IMR-90 (cell line): ENCODE results near the gene CCDC170. TPM values are rescaled to one million over a fixed set of nuclear protein-coding genes. Genes with fewer than 3 reads are reported as not detected.

Source experiments
- ATAC-seq: fragments of 200-7000 bp; cut with Tn5 transposase; 2 replicates; pipeline ENCODE4 v1.9.1; 2020; ENCODE audit warnings: low read depth, mild to moderate bottlenecking, moderate library complexity
- BruUV-seq: library from RNA; stranded (reverse); fragments of 400-500 nt; replicated peaks from 2 replicates; lab custom pipeline; 2021; lab: Mats Ljungman, UMichigan
- CTCF ChIA-PET: fragments of 300-600 bp; formaldehyde crosslinking; extraction: SDS; loops from one replicate; lab custom pipeline; 2021; ENCODE audit warnings: antibody characterized with exemption; lab: Yijun Ruan, JAX
- POLR2A ChIA-PET: fragments of 300-600 bp; sonication (Branson Sonifier 250); formaldehyde crosslinking; loops from one replicate; lab custom pipeline; 2022; ENCODE audit warnings: antibody characterized with exemption; ENCODE audit not compliant: unreplicated experiment; lab: Charles Lee
- DNase-seq: peaks from one replicate; pipeline ENCODE4 v3.0.0; 2013
- H2AFZ ChIP-seq: replicated peaks from 2 replicates; pipeline ENCODE3; 2013; ENCODE audit warnings: low read length, mild to moderate bottlenecking; ENCODE audit not compliant: poor library complexity
- H2AK5ac ChIP-seq: 2 replicates; pipeline ENCODE4 v1.6.1; 2013; ENCODE audit warnings: low read depth, low read length, inconsistent platforms
- H2AK9ac ChIP-seq: replicated peaks from 2 replicates; pipeline ENCODE3; 2013; ENCODE audit warnings: mild to moderate bottlenecking, low read depth, low read length, moderate library complexity; ENCODE audit not compliant: poor library complexity
- H2BK120ac ChIP-seq: 2 replicates; pipeline ENCODE4 v1.6.1; 2013; ENCODE audit warnings: low read depth, low read length, inconsistent platforms
- H2BK15ac ChIP-seq: 3 replicates; pipeline ENCODE4 v1.6.1; 2013; ENCODE audit warnings: low read depth, low read length, inconsistent platforms
- H2BK20ac ChIP-seq: 2 replicates; pipeline ENCODE4 v1.6.1; 2013; ENCODE audit warnings: low read depth, mild to moderate bottlenecking, inconsistent platforms, low read length, moderate library complexity
- H2BK5ac ChIP-seq: 2 replicates; pipeline ENCODE4 v1.6.1; 2013; ENCODE audit warnings: mild to moderate bottlenecking, low read depth, low read length, inconsistent platforms; ENCODE audit not compliant: poor library complexity, severe bottlenecking
- H3K14ac ChIP-seq: replicated peaks from 2 replicates; pipeline ENCODE4 v1.6.1; 2013; ENCODE audit warnings: low read depth, low read length, inconsistent platforms
- H3K18ac ChIP-seq: 2 replicates; pipeline ENCODE4 v1.6.1; 2013; ENCODE audit warnings: low read depth, low read length, control low read depth
- H3K23ac ChIP-seq: 2 replicates; pipeline ENCODE4 v1.6.1; 2013; ENCODE audit warnings: low read depth, low read length, inconsistent platforms
- H3K27ac ChIP-seq: 2 replicates; pipeline ENCODE4 v1.5.1; 2013; ENCODE audit warnings: mild to moderate bottlenecking, control low read depth, low read length; ENCODE audit not compliant: insufficient read depth
- H3K27me3 ChIP-seq: 2 replicates; pipeline ENCODE4 v1.6.1; 2013; ENCODE audit warnings: low read length; ENCODE audit not compliant: control insufficient read depth, insufficient read depth
- H3K36me3 ChIP-seq: 2 replicates; pipeline ENCODE4 v1.6.1; 2013; ENCODE audit warnings: low read length, mixed read lengths; ENCODE audit not compliant: control insufficient read depth, insufficient read depth
- H3K4ac ChIP-seq: 2 replicates; pipeline ENCODE4 v1.6.1; 2013; ENCODE audit warnings: low read depth, low read length, inconsistent platforms
- H3K4me1 ChIP-seq: 2 replicates; pipeline ENCODE4 v1.6.1; 2013; ENCODE audit warnings: low read length, mixed read lengths; ENCODE audit not compliant: control insufficient read depth, insufficient read depth
- H3K4me2 ChIP-seq: 2 replicates; pipeline ENCODE4 v1.6.1; 2013; ENCODE audit warnings: low read depth, mild to moderate bottlenecking, control low read depth, low read length, moderate library complexity
- H3K4me3 ChIP-seq: 2 replicates; pipeline ENCODE4 v1.5.1; 2013; ENCODE audit warnings: low read depth, mild to moderate bottlenecking, control low read depth, low read length, moderate library complexity; ENCODE audit not compliant: insufficient read depth
- H3K56ac ChIP-seq: 2 replicates; pipeline ENCODE4 v1.6.1; 2013; ENCODE audit warnings: low read length, inconsistent platforms; ENCODE audit not compliant: insufficient read depth; ENCODE audit errors: extremely low read depth
- H3K79me1 ChIP-seq, 2 experiments: 2 replicates each; pipeline ENCODE4 v1.6.1; 2013; ENCODE audit warnings: low read length in 2 of 2, inconsistent platforms in 1 of 2, low read depth in 1 of 2
- H3K9ac ChIP-seq: 2 replicates; pipeline ENCODE4 v1.6.1; 2013; ENCODE audit warnings: low read depth, low read length, control low read depth
- H3K9me1 ChIP-seq: 2 replicates; pipeline ENCODE4 v1.6.1; 2013; ENCODE audit warnings: low read length, inconsistent platforms; ENCODE audit not compliant: insufficient read depth
- H3K9me3 ChIP-seq: 2 replicates; pipeline ENCODE4 v1.6.1; 2013; ENCODE audit warnings: low read length; ENCODE audit not compliant: control insufficient read depth, insufficient read depth
- H4K20me1 ChIP-seq: 2 replicates; pipeline ENCODE4 v1.6.1; 2013; ENCODE audit warnings: low read length, inconsistent platforms; ENCODE audit not compliant: insufficient read depth
- H4K5ac ChIP-seq: 2 replicates; pipeline ENCODE4 v1.6.1; 2013; ENCODE audit warnings: mild to moderate bottlenecking, low read depth, low read length, control low read depth
- H4K8ac ChIP-seq, 2 experiments: 2 replicates each; pipeline ENCODE4 v1.6.1; 2013; ENCODE audit warnings: low read depth in 2 of 2, low read length in 2 of 2, control low read depth in 1 of 2, inconsistent platforms in 1 of 2
- H4K91ac ChIP-seq: 2 replicates; pipeline ENCODE4 v1.6.1; 2013; ENCODE audit warnings: low read depth, low read length, inconsistent platforms; ENCODE audit not compliant: insufficient read depth
- BHLHE40 ChIP-seq: fragments of 150-350 bp; IDR thresholded peaks from 2 replicates; pipeline ENCODE4 v1.6.1; 2016; ENCODE audit warnings: mild to moderate bottlenecking, low read depth, low read length
- CEBPB ChIP-seq: IDR thresholded peaks from 2 replicates; pipeline ENCODE4 v1.6.1; 2012; ENCODE audit warnings: low read depth, low read length, improper control_type of control experiment
- CHD1 ChIP-seq: IDR thresholded peaks from 2 replicates; pipeline ENCODE4 v1.6.1; 2012; ENCODE audit warnings: low read depth, low read length, improper control_type of control experiment
- CTCF ChIP-seq: conservative IDR thresholded peaks from 2 replicates; pipeline ENCODE4 v1.5.1; 2012; ENCODE audit warnings: mild to moderate bottlenecking, low read depth, low read length, improper control_type of control experiment
- FOS ChIP-seq: fragments of 150-350 bp; IDR thresholded peaks from 2 replicates; pipeline ENCODE4 v1.6.1; 2016; ENCODE audit warnings: low read depth, low read length
- MAFK ChIP-seq: IDR thresholded peaks from 2 replicates; pipeline ENCODE4 v1.6.1; 2012; ENCODE audit warnings: low read depth, low read length, improper control_type of control experiment
- MAZ ChIP-seq: IDR thresholded peaks from 2 replicates; pipeline ENCODE4 v1.6.1; 2012; ENCODE audit warnings: low read depth, mild to moderate bottlenecking, low read length, improper control_type of control experiment, moderate library complexity, borderline replicate concordance
- MXI1 ChIP-seq: IDR thresholded peaks from 2 replicates; pipeline ENCODE4 v1.6.1; 2012; ENCODE audit warnings: low read depth, mild to moderate bottlenecking, low read length, moderate library complexity, borderline replicate concordance
- NFE2L2 ChIP-seq: fragments of 150-350 bp; IDR thresholded peaks from 2 replicates; pipeline ENCODE4 v1.6.1; 2016; ENCODE audit warnings: low read depth, mild to moderate bottlenecking, low read length
- POLR2A ChIP-seq: IDR thresholded peaks from 2 replicates; pipeline ENCODE4 v1.6.1; 2012; ENCODE audit warnings: mild to moderate bottlenecking, low read depth, low read length
- RAD21 ChIP-seq: IDR thresholded peaks from 2 replicates; pipeline ENCODE4 v1.6.1; 2012; ENCODE audit warnings: low read length, improper control_type of control experiment
- RCOR1 ChIP-seq: IDR thresholded peaks from 2 replicates; pipeline ENCODE4 v1.6.1; 2012; ENCODE audit warnings: mild to moderate bottlenecking, low read length, improper control_type of control experiment; ENCODE audit not compliant: insufficient replicate concordance
- RFX5 ChIP-seq: IDR thresholded peaks from 2 replicates; pipeline ENCODE4 v1.8.0; 2012; ENCODE audit warnings: low read depth, mild to moderate bottlenecking, low read length, moderate library complexity
- SMC3 ChIP-seq: fragments of 150-350 bp; IDR thresholded peaks from 2 replicates; pipeline ENCODE4 v1.6.1; 2016; ENCODE audit warnings: low read depth, mild to moderate bottlenecking, antibody characterized with exemption, low read length, moderate library complexity
- USF2 ChIP-seq: fragments of 150-350 bp; IDR thresholded peaks from 2 replicates; pipeline ENCODE4 v1.6.1; 2017; ENCODE audit warnings: mild to moderate bottlenecking, antibody characterized with exemption, low read length, low read depth
- WGBS, 2 experiments: methylation state at CpG; one replicate each; pipeline versions ENCODE4 v1.1.5 to v1.1.7; 2013; ENCODE audit warnings: missing lambda C conversion rate in 2 of 2; ENCODE audit not compliant: insufficient read length in 1 of 2; ENCODE audit errors: extremely low coverage in 2 of 2; 5-methylcytosine and 5-hydroxymethylcytosine counted together
- dilution Hi-C: fragments of 300-500 bp; cut with HindIII; formaldehyde crosslinking; loops from one replicate; pipeline ENCODE4 v1.14.3; 2018; ENCODE audit warnings: low sequenced_read_pairs; ENCODE audit not compliant: unreplicated experiment
- in situ Hi-C: fragments of 300-500 bp; cut with MboI; formaldehyde crosslinking; loops from 3 replicates; pipeline ENCODE4 v1.14.3; 2019; ENCODE audit warnings: low sequenced_read_pairs, inconsistent platforms, mixed read lengths
- intact Hi-C: fragments of 100-400 bp; cut with micrococcal nuclease; formaldehyde crosslinking; loops from 2 replicates; pipeline ENCODE4 v1.10.0; 2022
- polyA plus RNA-seq, 3 experiments: library from polyadenylated mRNA; depleted of rRNA; stranded (reverse); fragments of >200 nt; gene quantifications; 2 replicates each; pipeline ENCODE4 v1.2.3, GENCODE V29; 2012; ENCODE audit warnings: low replicate concordance in 1 of 3
- total RNA-seq: library from RNA; depleted of rRNA; stranded (reverse); fragments of >200 nt; gene quantifications from 2 replicates; pipeline ENCODE4 v1.2.3, GENCODE V29; 2012
- TF ChIP-seq, protein P1 (sequence below): fragments of 150-350 bp; IDR thresholded peaks from 2 replicates; pipeline ENCODE4 v1.6.1; 2016; ENCODE audit warnings: low read depth, mild to moderate bottlenecking, low read length, moderate library complexity, borderline replicate concordance

The CCDC170 gene
- total and polyA plus RNA-seq, 2 of the 4 experiments (the other 2 are of a cell fraction), result 0.12 to 0.54 TPM

- peak overlapping the region; percentile 56 for H2BK120ac ChIP-seq
- no CpG with 5 or more reads among the region's 4 CpGs for WGBS, 2 experiments
- intact Hi-C loops (loop anchor here (10.0 kb wide), 1 partner anchor 678 kb away; no protein-coding TSS in a partner anchor), in situ Hi-C loops (loop anchor here (25.0 kb wide), 1 partner anchor 690 kb away; no protein-coding TSS in a partner anchor), dilution Hi-C loops (no loop called here)
- ChIA-PET POLR2A (no interaction called here), CTCF (no interaction called here)
- peak overlapping the region; percentile 22 for H2AK9ac ChIP-seq
- no peak overlapping the region for H3K4me3 ChIP-seq
- peak overlapping the region; percentile 66 to 69; a peak in 1 of 4 replicates for H4K8ac ChIP-seq
- H3K4me1 ChIP-seq, result peaks cover 4% of the 10 kb centered on the region
- BruUV-seq, result no TSS peak
- H3K36me3 ChIP-seq, result peaks cover 2% of the 10 kb centered on the region
- H3K14ac ChIP-seq, result peak overlapping the region; percentile 38; the same call in 1 of the 2 replicates
- peaks cover 6% of the 10 kb centered on the region; the same call in 1 of the 2 replicates for H3K9me1 ChIP-seq
- peak overlapping the region; percentile 95; the same call in 1 of the 3 replicates for H2BK15ac ChIP-seq
- H3K27me3 ChIP-seq, result no peaks in the 10 kb centered on the region
- H2BK5ac ChIP-seq, result peak overlapping the region; percentile 59
- H3K27ac ChIP-seq, result peak overlapping the region; percentile 59; the same call in 1 of the 2 replicates
- H3K23ac ChIP-seq, result no peak overlapping the region; the same call in 1 of the 2 replicates
- peaks cover 23 to 44% of the 10 kb centered on the region in 2 experiments for H3K79me1 ChIP-seq
- H2AK5ac ChIP-seq, result peak overlapping the region; percentile 94
- peaks cover 2% of the 10 kb centered on the region; the same call in 1 of the 2 replicates for H4K20me1 ChIP-seq
- H3K9ac ChIP-seq, result no peak overlapping the region
- peak overlapping the region; percentile 66 for H2BK20ac ChIP-seq
- H3K4me2 ChIP-seq, result no peak overlapping the region
- peak overlapping the region; percentile 79; the same call in 1 of the 2 replicates for H4K91ac ChIP-seq
- ATAC-seq, result no peak
- no peak overlapping the region for H4K5ac ChIP-seq
- H3K4ac ChIP-seq, result peak overlapping the region; percentile 61
- H3K9me3 ChIP-seq, result no peaks in the 10 kb centered on the region
- H3K56ac ChIP-seq, result no peak overlapping the region; the same call in 1 of the 2 replicates
- no peak overlapping the region for H3K18ac ChIP-seq
- no peak for TF ChIP-seq MXI1
- TF ChIP-seq NFE2L2, result no peak
- TF ChIP-seq RFX5, result no peak
- TF ChIP-seq CEBPB, result no peak
- TF ChIP-seq BHLHE40, result no peak
- no peak for TF ChIP-seq CTCF
- TF ChIP-seq CHD1, result no peak
- TF ChIP-seq SMC3, result no peak
- no peak for TF ChIP-seq RAD21
- no peak for TF ChIP-seq USF2
- TF ChIP-seq MAFK, result no peak
- TF ChIP-seq MAZ, result no peak
- no peak for TF ChIP-seq FOS
- no peak for TF ChIP-seq RCOR1
- TF ChIP-seq, protein P1, sequence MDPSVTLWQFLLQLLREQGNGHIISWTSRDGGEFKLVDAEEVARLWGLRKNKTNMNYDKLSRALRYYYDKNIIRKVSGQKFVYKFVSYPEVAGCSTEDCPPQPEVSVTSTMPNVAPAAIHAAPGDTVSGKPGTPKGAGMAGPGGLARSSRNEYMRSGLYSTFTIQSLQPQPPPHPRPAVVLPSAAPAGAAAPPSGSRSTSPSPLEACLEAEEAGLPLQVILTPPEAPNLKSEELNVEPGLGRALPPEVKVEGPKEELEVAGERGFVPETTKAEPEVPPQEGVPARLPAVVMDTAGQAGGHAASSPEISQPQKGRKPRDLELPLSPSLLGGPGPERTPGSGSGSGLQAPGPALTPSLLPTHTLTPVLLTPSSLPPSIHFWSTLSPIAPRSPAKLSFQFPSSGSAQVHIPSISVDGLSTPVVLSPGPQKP, result no peak
- no peak for TF ChIP-seq POLR2A
- no peak for DNase-seq
- no peak overlapping the region for H2AFZ ChIP-seq
These were observed 46.6 kb upstream of the CCDC170 start for GRCh38 chr6:151447237-151447636.
